SK-N-SH (cell line): Measurements from ENCODE around the gene RAB4B. TPM values are rescaled to one million over a fixed set of nuclear protein-coding genes. Genes with fewer than 3 reads are reported as not detected.

Source experiments
- CTCF ChIA-PET: fragments of 300-600, 350-600 bp; formaldehyde crosslinking; extraction: SDS; loops from one replicate; lab custom pipeline; 2021; lab: Yijun Ruan, JAX
- POLR2A ChIA-PET: fragments of 350-600 bp; sonication (Branson Sonifier 250); formaldehyde crosslinking; extraction: SDS; loops from one replicate; lab custom pipeline; 2020; ENCODE audit warnings: antibody characterized with exemption, inconsistent platforms; lab: Yijun Ruan, JAX
- DNase-seq: peaks from one replicate; pipeline ENCODE4 v3.0.0; 2012
- H2AFZ ChIP-seq: fragments of 200-600 bp; sonication (generic); 2 replicates; pipeline ENCODE4 v1.8.1; 2016; ENCODE audit warnings: antibody characterized with exemption, mild to moderate bottlenecking, low read depth
- H3F3A ChIP-seq: fragments of 200-600 bp; sonication (generic); replicated peaks from 2 replicates; pipeline ENCODE3; 2016; ENCODE audit warnings: antibody characterized with exemption, mild to moderate bottlenecking; ENCODE audit not compliant: insufficient read depth
- H3K27ac ChIP-seq, 2 experiments: fragments of 200-500 bp in 1 of 2; fragments of 200-600 bp in 1 of 2; sonication (Bioruptor generic) in 1 of 2; sonication (generic), shearing (Covaris generic) in 1 of 2; 2 replicates each; pipeline versions ENCODE4 v1.5.1 to v1.6.1; 2014 to 2016; ENCODE audit warnings: low read depth in 2 of 2, inconsistent platforms in 1 of 2, low read length in 1 of 2, mild to moderate bottlenecking in 1 of 2, mixed read lengths in 1 of 2
- H3K27me3 ChIP-seq: fragments of 200-600 bp; sonication (generic), shearing (Covaris generic); 2 replicates; pipeline ENCODE4 v1.6.1; 2016; ENCODE audit warnings: mixed run types; ENCODE audit not compliant: insufficient read depth
- H3K36me3 ChIP-seq, 2 experiments: fragments of 200-500 bp in 1 of 2; fragments of 200-600 bp in 1 of 2; sonication (Bioruptor generic) in 1 of 2; sonication (generic) in 1 of 2; replicated peaks in 1 of 2; 2 replicates each; pipeline versions ENCODE3 to v1.5.1; 2014 to 2016; ENCODE audit warnings: low read length in 1 of 2, mild to moderate bottlenecking in 1 of 2; ENCODE audit not compliant: insufficient read depth in 2 of 2, control insufficient read depth in 1 of 2
- H3K4me1 ChIP-seq, 2 experiments: fragments of 200-500 bp in 1 of 2; fragments of 200-600 bp in 1 of 2; sonication (Bioruptor generic) in 1 of 2; sonication (generic), shearing (Covaris generic) in 1 of 2; 2 replicates each; pipeline versions ENCODE4 v1.5.1 to v1.6.1; 2014 to 2016; ENCODE audit warnings: low read depth in 1 of 2, low read length in 1 of 2, mixed run types in 1 of 2; ENCODE audit not compliant: insufficient read depth in 2 of 2, control insufficient read depth in 1 of 2
- H3K4me2 ChIP-seq: fragments of 200-600 bp; sonication (generic), shearing (Covaris generic); 2 replicates; pipeline ENCODE4 v1.6.1; 2017; ENCODE audit warnings: mixed run types
- H3K4me3 ChIP-seq, 2 experiments: fragments of 200-500 bp in 1 of 2; fragments of 200-600 bp in 1 of 2; sonication (Bioruptor generic) in 1 of 2; sonication (generic), shearing (Covaris generic) in 1 of 2; 2 replicates each; pipeline versions ENCODE4 v1.5.1 to v1.8.1; 2014 to 2016; ENCODE audit warnings: low read depth in 2 of 2, inconsistent platforms in 1 of 2, low read length in 1 of 2, mild to moderate bottlenecking in 1 of 2, mixed read lengths in 1 of 2, moderate library complexity in 1 of 2
- H3K79me2 ChIP-seq: fragments of 200-600 bp; sonication (generic); 2 replicates; pipeline ENCODE4 v1.8.1; 2017; ENCODE audit warnings: mild to moderate bottlenecking; ENCODE audit not compliant: insufficient read depth
- H3K9ac ChIP-seq: fragments of 200-600 bp; sonication (generic); 2 replicates; pipeline ENCODE4 v1.6.1; 2017; ENCODE audit warnings: mixed run types
- H3K9me2 ChIP-seq: fragments of 200-600 bp; sonication (generic); 2 replicates; pipeline ENCODE4 v1.6.1; 2017; ENCODE audit warnings: mixed run types
- H3K9me3 ChIP-seq: fragments of 200-600 bp; sonication (generic); 2 replicates; pipeline ENCODE4 v1.6.1; 2017; ENCODE audit warnings: mixed run types, mild to moderate bottlenecking, moderate library complexity
- H4K20me1 ChIP-seq: fragments of 200-600 bp; sonication (generic); 2 replicates; pipeline ENCODE4 v1.6.1; 2017; ENCODE audit warnings: mild to moderate bottlenecking, mixed run types; ENCODE audit not compliant: insufficient read depth
- EP300 ChIP-seq, 2 experiments: IDR thresholded peaks; 2 replicates each; pipeline versions ENCODE4 v1.4.0 to v1.6.1; 2012; ENCODE audit warnings: borderline replicate concordance in 1 of 2, low read depth in 1 of 2, low read length in 1 of 2
- FOXJ3 ChIP-seq: sonication (generic); formaldehyde crosslinking; IDR thresholded peaks from 2 replicates; pipeline ENCODE4 v1.5.1; 2020; ENCODE audit warnings: mild to moderate bottlenecking, missing genetic modification reagents
- IRF3 ChIP-seq: fragments of 150-350 bp; IDR thresholded peaks from 2 replicates; pipeline ENCODE4 v1.6.1; 2016; ENCODE audit warnings: mild to moderate bottlenecking, low read depth, low read length
- RAD21 ChIP-seq: IDR thresholded peaks from 2 replicates; pipeline ENCODE4 v1.6.1; 2012; ENCODE audit warnings: mild to moderate bottlenecking, low read length
- RFX5 ChIP-seq: IDR thresholded peaks from 2 replicates; pipeline ENCODE4 v1.6.1; 2012; ENCODE audit warnings: mild to moderate bottlenecking, improper control_type of control experiment, low read length
- SIN3A ChIP-seq: IDR thresholded peaks from 2 replicates; pipeline ENCODE4 v1.6.1; 2012; ENCODE audit warnings: low read depth, mild to moderate bottlenecking, low read length, moderate library complexity, borderline replicate concordance
- TAF1 ChIP-seq: IDR thresholded peaks from 2 replicates; pipeline ENCODE4 v1.6.1; 2012; ENCODE audit warnings: low read depth, mild to moderate bottlenecking, low read length, moderate library complexity, borderline replicate concordance
- WGBS: methylation state at CpG from one replicate; pipeline ENCODE4 v1.1.6; 2017; ENCODE audit warnings: low lambda C conversion rate; 5-methylcytosine and 5-hydroxymethylcytosine counted together
- polyA plus RNA-seq, 3 experiments: library from polyadenylated mRNA; depleted of rRNA; stranded (reverse); fragments of >200 nt; gene quantifications; 2 replicates each; pipeline ENCODE4 v1.2.3, GENCODE V29; 2012
- TF ChIP-seq, protein P1 (sequence below): IDR thresholded peaks from 2 replicates; pipeline ENCODE4 v1.4.0; 2012; ENCODE audit warnings: low read depth

Gene RAB4B
- polyA plus RNA-seq, 1 of the 3 experiments (the other 2 are of a cell fraction), result 53.2 TPM

DNA sequence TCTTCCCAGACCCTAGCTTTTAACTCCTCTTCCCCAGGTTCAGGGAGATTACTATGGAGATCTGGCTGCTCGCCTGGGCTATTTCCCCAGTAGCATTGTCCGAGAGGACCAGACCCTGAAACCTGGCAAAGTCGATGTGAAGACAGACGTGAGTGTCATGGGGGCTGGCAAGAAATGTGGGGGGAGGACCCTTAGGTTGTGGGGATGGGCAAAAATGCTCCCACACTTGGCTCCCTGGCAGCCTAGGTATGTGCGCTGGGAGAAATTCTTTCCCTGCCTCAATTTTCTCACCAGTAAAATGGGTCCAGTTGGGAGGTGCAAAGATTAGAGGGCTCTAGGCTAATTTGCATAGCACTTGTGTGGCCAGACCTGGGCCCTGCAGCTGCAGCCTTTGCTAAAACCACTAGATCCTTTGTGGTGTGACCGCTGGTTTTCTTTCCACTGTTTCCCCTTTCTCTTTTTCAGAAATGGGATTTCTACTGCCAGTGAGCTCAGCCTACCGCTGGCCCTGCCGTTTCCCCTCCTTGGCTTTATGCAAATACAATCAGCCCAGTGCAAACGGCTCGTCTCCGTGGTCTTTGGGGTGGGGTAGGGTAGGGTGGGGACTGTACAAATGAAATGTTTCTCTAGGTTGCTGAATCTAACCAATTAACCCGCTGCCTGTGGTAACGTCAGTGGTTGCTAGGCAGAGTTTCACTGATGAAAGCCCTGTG, 959 bp upstream of the RAB4B start:
- 15% methylated on average over 13 of the region's 13 CpGs for WGBS
- Histone ChIP-seq H3K9me2 (no peaks in the 10 kb centered on the region), H4K20me1 (no peaks in the 10 kb centered on the region), H2AFZ (peak overlapping the region; percentile 80), H3K27ac (peak overlapping the region; percentile 97 to 99), H3K27me3 (no peaks in the 10 kb centered on the region), H3F3A (peaks cover 13% of the 10 kb centered on the region), H3K79me2 (peaks cover 15% of the 10 kb centered on the region; the same call in 1 of the 2 replicates), H3K4me1 (peaks cover 6 to 9% of the 10 kb centered on the region in 2 experiments; a peak in 2 of 4 replicates), H3K4me3 (peak overlapping the region; percentile 61 to 67), H3K4me2 (peak overlapping the region; percentile 80), H3K36me3 (no peaks in the 10 kb centered on the region), H3K9me3 (no peaks in the 10 kb centered on the region), H3K9ac (peak overlapping the region; percentile 81)
- TF ChIP-seq RFX5, result peak; percentile 99
- no peak for TF ChIP-seq TAF1
- TF ChIP-seq IRF3, result no peak
- TF ChIP-seq SIN3A, result 0 out of 2 replicates have a peak, but pooled peaks have one; percentile 8
- TF ChIP-seq FOXJ3 (CRISPR knock-in tag), result no peak
- TF ChIP-seq RAD21, result no peak
- TF ChIP-seq EP300 (IDR thresholded peaks at IDR 0.05; ENCODE audit: borderline replicate concordance in 1 of 2, low read depth in 1 of 2, low read length in 1 of 2), result no peak
- CTCF ChIA-PET, result interaction anchor here (0.9 to 2.4 kb wide), 7 partner anchors 17 to 114 kb away, joined by 3 to 20 read pairs (median 3); partner anchors contain the start of genes COQ8B, EGLN2 and ITPKC
- POLR2A ChIA-PET, result interaction anchor here (0.8 to 3.3 kb wide), 9 partner anchors 9 to 114 kb away, joined by 3 to 31 read pairs (median 7); partner anchors contain the start of genes ACTMAP, COQ8B, EGLN2 and ITPKC
- DNase-seq, result peak; percentile 82

- Histone ChIP-seq H3K4me2 (peak overlapping the region; percentile 80), H3K4me3 (peak overlapping the region; percentile 61 to 67), H3K9me3 (no peaks in the 10 kb centered on the region), H3K36me3 (no peaks in the 10 kb centered on the region), H3K27me3 (no peaks in the 10 kb centered on the region), H3K79me2 (peaks cover 15% of the 10 kb centered on the region; the same call in 1 of the 2 replicates), H4K20me1 (no peaks in the 10 kb centered on the region), H3F3A (peaks cover 13% of the 10 kb centered on the region), H3K9ac (peak overlapping the region; percentile 81), H3K27ac (peak overlapping the region; percentile 97 to 99), H3K4me1 (peaks cover 6 to 9% of the 10 kb centered on the region in 2 experiments; a peak in 2 of 4 replicates), H3K9me2 (no peaks in the 10 kb centered on the region), H2AFZ (peak overlapping the region; percentile 75)
- TF ChIP-seq SIN3A, result no peak
- TF ChIP-seq, protein P1, sequence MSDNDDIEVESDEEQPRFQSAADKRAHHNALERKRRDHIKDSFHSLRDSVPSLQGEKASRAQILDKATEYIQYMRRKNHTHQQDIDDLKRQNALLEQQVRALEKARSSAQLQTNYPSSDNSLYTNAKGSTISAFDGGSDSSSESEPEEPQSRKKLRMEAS, result 0 out of 2 replicates have a peak, but pooled peaks have one; percentile 30
- POLR2A ChIA-PET, result interaction anchor here (0.8 to 3.3 kb wide), 11 partner anchors 9 to 1082 kb away, joined by 3 to 31 read pairs (median 7); partner anchors contain the start of genes ACTMAP, COQ8B, EGLN2 and ITPKC
- WGBS, result under 1% methylated on average over 10 of the region's 10 CpGs
- DNase-seq, result no peak
- CTCF ChIA-PET, result interaction anchor here (0.6 to 2.4 kb wide), 7 partner anchors 16 to 249 kb away, joined by 3 to 20 read pairs (median 3); partner anchors contain the start of genes COQ8B, EGLN2 and ITPKC
These were observed 456 bp upstream of the RAB4B start for GRCh38 chr19:40777645-40777936.
